ENCODE results near the gene DDX3X.

- no peak for TF ChIP-seq CTCF (IDR thresholded peaks at IDR 0.05)
- no peak for TF ChIP-seq POLR2A (IDR thresholded peaks at IDR 0.05)
- no peak for TF ChIP-seq POLR2AphosphoS5 (IDR thresholded peaks at IDR 0.05)
- no peak for TF ChIP-seq EP300 (IDR thresholded peaks at IDR 0.05)
Observed at GRCh38 chrX:41335198-41335957, 1.4 kb downstream of the DDX3X start.

Data from suprapubic skin (tissue), 4 donors.